Brain pericyte (primary cell): ENCODE results near the gene PTPRM.

Experiments used
- DNase-seq: peaks from one replicate; pipeline ENCODE4 v3.0.0-alpha.2; 2012; ENCODE audit warnings: low read depth, low spot score

PTPRM gene

GRCh38 chr18:7566567-7567473 lies at the start of gene PTPRM:
TSS of gene PTPRM (plus strand) at chr18:7567316. CDS start at chr18:7567819, 503 bp downstream.
- DNase-seq, result no peak

GRCh38 chr18:7517852-7518251 lies 49.3 kb upstream of the PTPRM start:
- no peak for DNase-seq

DNA sequence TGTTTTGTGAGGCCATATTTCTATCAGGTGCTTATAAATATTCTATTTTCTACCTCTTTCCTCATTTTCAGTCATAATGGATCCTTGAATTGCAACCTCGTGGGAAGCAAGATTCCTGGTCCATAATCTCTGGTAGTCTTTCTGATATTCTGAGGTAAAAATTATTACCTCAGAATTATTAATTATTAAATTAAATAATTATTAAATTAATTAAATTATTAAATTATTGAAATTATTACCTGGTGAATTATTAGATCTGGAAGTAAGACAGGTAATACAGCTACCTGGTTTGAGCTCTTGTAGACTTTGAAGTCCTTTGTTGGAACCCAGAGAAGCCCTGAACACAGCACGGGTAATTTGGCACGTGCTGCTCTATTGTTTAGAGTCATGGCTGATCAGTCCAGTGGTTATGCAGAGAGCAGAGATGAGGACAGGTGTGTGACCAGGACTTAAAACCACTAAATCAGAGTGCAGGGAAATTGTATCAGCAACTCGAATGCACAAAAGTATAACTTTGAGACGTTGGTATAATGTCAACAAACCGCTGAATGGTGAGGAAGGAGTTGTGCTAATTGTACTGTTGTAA lies 46.8 kb upstream of the PTPRM start:
- no peak for DNase-seq

DNA sequence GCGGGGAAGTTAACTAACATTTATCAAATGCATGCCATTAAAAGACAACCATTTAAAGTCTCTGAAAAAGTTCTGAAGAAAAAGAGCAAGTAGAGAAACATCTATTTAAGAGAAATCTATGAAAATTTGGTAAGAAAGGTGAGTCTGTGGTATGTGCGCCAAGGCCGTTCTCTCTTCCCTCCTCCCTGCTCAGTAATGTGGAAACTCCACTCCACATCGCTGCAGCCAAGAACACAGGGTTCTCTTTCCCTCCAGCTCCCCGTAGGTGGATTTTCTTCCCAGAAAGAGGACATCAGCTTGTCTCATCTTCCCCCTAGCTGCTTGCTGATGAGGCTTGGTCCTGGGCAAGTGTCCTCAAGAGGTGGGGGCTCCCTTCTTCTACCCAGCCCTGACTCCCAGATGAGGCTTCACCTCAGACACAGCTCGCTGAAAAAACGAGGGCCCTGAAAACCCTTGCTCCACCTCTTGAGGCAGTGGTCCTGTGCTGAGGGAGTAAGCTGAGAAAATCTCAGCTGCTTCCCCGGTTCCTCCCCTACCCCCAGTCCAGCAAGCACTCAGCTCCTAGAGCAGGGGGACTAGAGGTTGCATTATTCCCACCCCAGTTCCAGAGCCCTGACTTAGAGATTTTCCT lies 45.8 kb upstream of the PTPRM start:
- DNase-seq, result no peak

GRCh38 chr18:7523772-7524171 lies 43.3 kb upstream of the PTPRM start:
- DNase-seq, result no peak

GRCh38 chr18:7524786-7525185 lies 42.3 kb upstream of the PTPRM start:
- DNase-seq, result no peak

DNA sequence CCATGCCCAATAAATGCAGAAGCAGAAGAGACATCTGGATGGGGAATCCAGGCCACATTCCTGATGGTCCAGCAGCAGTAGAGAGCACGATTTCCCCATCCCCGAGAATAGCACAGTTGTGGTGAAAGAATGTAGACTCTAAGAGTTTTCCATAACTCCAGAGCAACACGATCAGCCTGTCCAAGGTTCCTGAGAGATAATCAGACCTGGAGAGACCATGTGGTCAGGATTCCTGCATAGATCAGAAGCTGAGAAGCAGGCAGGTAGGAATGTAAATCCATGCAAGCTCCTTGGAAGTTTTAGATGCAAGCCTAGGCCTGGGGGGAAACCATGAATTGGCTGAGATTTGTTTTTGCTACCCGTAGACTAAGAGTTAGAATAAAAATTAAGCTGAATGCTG lies 34.2 kb upstream of the PTPRM start:
- DNase-seq, result no peak

GRCh38 chr18:7535436-7536205 lies 31.5 kb upstream of the PTPRM start:
- DNase-seq, result no peak

DNA sequence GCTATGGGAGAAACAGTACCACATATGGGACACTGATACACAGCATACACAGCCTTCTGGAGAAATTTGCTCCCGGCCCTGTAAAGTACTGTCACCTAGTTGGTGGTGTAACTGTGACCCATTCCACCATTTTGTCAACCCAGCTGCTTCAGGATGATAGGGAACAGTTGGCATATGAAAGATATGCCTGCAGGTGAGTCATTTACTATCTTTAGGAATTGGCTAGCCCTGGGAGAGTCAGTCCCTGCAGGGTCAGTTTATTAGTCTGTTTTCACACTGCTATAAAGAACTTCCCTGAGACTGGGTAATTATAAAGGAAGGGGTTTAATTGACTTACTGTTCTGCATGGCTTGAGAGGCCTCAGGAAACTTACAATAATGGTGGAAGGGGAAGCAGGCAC lies 30.0 kb upstream of the PTPRM start:
- no peak for DNase-seq

DNA sequence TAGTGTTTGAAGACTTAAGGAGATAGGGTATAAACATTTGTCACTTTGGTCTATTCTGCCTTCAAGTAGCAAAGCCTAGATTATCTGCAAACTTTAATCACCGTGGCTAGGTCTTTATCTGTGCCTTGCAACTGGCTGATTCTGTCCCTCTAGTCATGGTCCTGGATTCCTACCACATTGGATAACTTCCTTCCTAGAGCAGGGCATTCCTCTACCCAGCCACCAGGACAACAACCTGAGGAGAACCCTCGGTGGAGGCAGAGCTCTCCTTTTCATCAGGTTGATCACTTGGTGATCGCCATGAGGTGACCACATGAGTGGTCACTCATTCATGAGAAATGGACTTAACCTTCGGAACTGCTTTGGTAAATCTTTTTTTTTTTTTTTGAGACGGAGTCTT lies 25.3 kb upstream of the PTPRM start:
- DNase-seq, result no peak

DNA sequence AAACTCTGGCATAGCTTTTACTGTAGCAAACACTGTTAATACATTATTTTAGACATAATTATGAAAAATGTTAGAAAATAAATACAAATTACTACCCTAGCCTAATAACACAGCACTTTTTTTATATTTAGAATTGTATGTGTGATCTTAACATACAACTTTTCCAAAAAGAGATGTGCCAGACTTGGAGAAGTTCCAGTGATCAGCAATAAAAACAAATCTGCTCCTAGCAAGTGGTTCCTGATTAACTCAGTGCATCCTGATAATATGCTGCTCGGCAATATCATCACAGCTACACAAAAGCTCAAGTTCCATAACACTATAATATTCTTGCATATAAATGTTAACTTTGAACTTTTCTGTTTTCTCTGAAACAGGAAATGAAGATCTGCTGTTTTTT lies 22.4 kb upstream of the PTPRM start:
- no peak for DNase-seq

- no peak for DNase-seq
Observed at GRCh38 chr18:7545734-7546133, 21.4 kb upstream of the PTPRM start.

GRCh38 chr18:7548221-7548620 lies 18.9 kb upstream of the PTPRM start:
- DNase-seq, result no peak

DNA sequence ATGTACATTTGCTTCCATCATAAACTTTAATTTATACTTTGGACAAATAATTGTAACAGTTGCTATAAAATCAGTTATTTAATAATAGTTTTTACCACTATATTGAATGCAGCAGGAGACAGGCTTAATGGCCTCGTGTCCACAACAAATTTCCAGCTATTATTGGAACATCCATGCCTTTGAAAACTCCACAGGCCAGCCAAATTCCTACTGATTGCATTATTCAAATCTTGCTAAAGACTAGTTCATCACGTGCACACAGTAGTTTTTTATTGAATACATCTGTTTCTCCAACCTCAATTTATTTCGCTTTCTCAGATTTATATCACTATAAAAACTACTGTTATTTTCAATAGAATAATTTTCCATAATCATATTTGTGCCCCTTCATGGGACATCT lies 18.4 kb upstream of the PTPRM start:
- DNase-seq, result no peak

DNA sequence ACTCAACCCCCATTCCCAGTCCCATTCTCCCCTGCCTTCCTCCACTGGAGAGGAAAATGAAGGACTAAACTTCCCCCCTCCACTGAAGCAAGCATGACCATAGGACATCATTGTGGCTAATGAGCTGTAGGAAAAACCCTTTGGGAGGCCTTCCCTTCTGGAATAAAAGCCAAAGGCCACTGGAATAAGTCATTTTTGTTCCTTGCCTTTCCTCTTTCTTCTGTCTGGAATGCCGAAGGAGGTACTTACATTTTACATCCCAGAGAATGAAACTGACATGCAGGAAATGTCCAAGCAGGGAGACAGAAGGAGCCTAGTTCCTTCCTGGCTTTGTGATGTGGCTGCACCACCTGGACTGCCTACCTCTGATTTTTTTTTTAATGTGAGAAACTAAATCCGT lies 9.1 kb upstream of the PTPRM start:
- DNase-seq, result no peak

- no peak for DNase-seq
Observed at GRCh38 chr18:7558769-7559168, 8.3 kb upstream of the PTPRM start.

DNA sequence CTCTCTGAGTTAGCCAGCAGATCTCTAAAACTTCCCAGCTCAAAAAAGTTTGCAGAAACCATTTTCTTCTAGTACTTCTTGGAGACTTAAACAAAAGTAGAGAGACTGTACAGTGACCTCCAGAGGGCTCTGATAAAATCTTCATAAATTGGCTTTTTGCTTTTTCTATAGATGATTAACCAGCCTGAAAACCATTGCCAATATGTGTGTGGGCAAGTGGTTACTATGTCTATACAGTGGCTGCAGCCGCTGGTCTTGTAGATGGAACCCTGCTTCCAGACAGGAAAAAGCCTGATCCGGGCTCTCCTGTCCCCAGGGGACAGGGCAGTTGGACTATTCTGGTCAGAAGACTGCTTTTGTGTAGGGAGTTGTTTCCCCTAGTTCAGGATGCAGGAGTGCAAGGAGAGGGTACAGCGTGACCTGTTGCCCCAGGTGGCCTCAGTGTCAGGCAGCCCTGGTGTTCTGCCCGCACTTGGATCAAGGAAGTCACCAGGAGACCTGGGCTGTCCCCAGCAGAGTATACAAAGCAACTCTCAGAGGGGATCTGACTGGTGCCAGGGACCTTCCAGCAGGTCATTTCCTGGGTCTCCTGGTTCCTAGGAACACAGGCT lies 7.3 kb upstream of the PTPRM start:
- DNase-seq, result no peak

GRCh38 chr18:7561909-7562460 lies 5.1 kb upstream of the PTPRM start:
- no peak for DNase-seq

- no peak for DNase-seq
Observed at GRCh38 chr18:7562491-7562890, 4.6 kb upstream of the PTPRM start.

GRCh38 chr18:7565677-7566076 lies 1.4 kb upstream of the PTPRM start:
- no peak for DNase-seq

GRCh38 chr18:7566244-7566566 lies 911 bp upstream of the PTPRM start:
- DNase-seq, result no peak
